Right ventricle myocardium superior (tissue), 1 donor: ENCODE measurements around the gene GABRB1. TPM values are rescaled to one million over a fixed set of nuclear protein-coding genes. Genes with fewer than 3 reads are reported as not detected.

Experiments
- ATAC-seq: fragments of 200-7000 bp; cut with Tn5 transposase; one replicate; pipeline ENCODE4 v1.9.1; 2020; ENCODE audit warnings: mild to moderate bottlenecking; ENCODE audit not compliant: poor library complexity
- DNase-seq: peaks from one replicate; pipeline ENCODE4 v3.0.0-alpha.2; 2020
- intact Hi-C: fragments of 100-400 bp; cut with DNase I; formaldehyde crosslinking; loops from one replicate; pipeline ENCODE4 v1.11.2; 2022
- total RNA-seq: library from RNA; stranded (reverse); fragmentation: NEBNext Ultra II Directional; extraction: Animal tissue kit (Norgen Biotek cat#: 25700); gene quantifications from one replicate; pipeline ENCODE4 v1.2.1, GENCODE V29; 2021
- donor health status: DM: no; HTN: yes; CAD: no; lungs with severe emphysema.

The GABRB1 gene
- total RNA-seq, 1 donor from 2014 or later = 1.1 TPM

DNA sequence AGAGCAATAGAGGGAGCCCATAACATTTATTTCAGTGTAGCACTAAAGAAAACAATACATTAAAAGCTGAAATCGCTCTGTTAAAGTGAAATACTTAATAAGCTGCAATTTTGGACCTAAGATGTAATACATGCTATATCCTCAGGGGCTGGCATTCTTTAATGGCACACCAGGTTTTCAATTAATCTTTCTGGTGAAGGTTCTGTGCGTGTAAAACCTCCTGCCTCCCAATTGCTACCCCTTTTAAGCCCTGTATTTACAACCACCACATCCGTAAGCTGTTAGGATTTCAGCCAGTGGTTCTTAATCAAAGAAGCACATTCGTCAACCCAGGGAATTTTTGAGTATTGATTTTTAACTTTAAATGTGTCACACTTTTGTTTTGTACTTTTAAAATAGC, 439.7 kb downstream of the GABRB1 start:
- intact Hi-C loops = no loop called here
- ATAC-seq (no peak), DNase-seq (no peak)

GRCh38 chr4:47471591-47471990, 440.2 kb downstream of the GABRB1 start:
- intact Hi-C loops = no loop called here
- ATAC-seq (no peak), DNase-seq (no peak)

GRCh38 chr4:47473141-47473750, 441.9 kb downstream of the GABRB1 start:
- intact Hi-C loops = no loop called here
- no peak for ATAC-seq
- no peak for DNase-seq

DNA sequence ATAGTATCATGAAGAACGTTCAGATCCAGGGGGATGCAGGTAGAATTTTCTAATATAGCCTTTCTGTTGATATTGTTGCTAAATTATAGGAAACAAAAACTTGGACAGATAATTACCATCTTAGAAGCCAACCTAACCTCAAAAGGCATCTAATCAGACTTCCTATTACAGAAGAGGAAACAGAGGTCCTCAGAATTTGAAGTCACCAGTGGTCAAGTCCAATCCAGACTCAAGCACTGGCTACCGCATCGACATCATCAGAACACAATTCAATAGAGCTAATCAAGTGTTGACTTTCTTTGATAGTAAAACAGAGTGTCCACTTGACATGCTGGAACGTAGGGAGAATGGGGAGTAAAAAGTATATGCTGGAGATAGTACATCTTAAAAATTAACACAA, 443.4 kb downstream of the GABRB1 start:
- intact Hi-C loops = no loop called here
- ATAC-seq = no peak
- no peak for DNase-seq

- ATAC-seq = no peak
- intact Hi-C loops = no loop called here
- no peak for DNase-seq
Measured at GRCh38 chr4:47475411-47475810, 444.0 kb downstream of the GABRB1 start.

Other genes starting within 250 kb of the GABRB1 start
- gene COX7B2, start 122.3 kb upstream of the GABRB1 start, total RNA-seq = not detected
- gene GABRA4, start 38.0 kb upstream of the GABRB1 start, total RNA-seq = 5.9 TPM